Measurements from ENCODE around the gene FERMT1. TPM values are rescaled to one million over a fixed set of nuclear protein-coding genes. Genes with fewer than 3 reads are reported as not detected.

FERMT1 gene
- total RNA-seq, 2 experiments from 2014 or later = 0.12 to 0.14 TPM

DNA sequence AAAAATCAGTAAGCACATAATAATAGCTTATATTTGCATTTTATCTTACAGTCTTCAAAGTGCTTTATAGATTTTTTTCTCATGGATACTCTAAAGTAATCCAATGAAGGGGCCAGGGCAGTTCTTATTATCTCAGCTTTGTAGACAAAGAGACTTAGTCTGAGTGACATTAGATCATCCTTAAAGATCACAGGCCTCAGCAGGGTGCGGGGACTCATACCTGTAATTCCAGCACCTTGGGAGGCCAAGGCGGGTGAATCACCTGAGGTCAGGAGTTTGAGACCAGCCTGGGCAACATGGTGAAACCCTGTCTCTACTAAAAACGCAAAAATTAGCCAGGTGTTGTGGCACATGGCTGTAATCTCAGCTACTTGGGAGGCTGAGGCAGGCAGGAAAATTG is 14.5 kb downstream of the FERMT1 start:
- H3K4me3 Mint-ChIP-seq = no peak overlapping the region
- H3K27me3 Mint-ChIP-seq (ENCODE audit: low read depth) = peaks cover 11% of the 10 kb centered on the region
- H3K36me3 Mint-ChIP-seq (ENCODE audit: low read depth) = peaks cover 3% of the 10 kb centered on the region
- intact Hi-C loops (cut with micrococcal nuclease) = no loop called here
- no peak overlapping the region for H3K27ac Mint-ChIP-seq
- H3K4me1 Mint-ChIP-seq (ENCODE audit: low read depth) = no peaks in the 10 kb centered on the region
- no peak for DNase-seq
- CTCF ChIA-PET = no interaction called here
- peaks cover 6% of the 10 kb centered on the region for H3K9me3 Mint-ChIP-seq

DNA sequence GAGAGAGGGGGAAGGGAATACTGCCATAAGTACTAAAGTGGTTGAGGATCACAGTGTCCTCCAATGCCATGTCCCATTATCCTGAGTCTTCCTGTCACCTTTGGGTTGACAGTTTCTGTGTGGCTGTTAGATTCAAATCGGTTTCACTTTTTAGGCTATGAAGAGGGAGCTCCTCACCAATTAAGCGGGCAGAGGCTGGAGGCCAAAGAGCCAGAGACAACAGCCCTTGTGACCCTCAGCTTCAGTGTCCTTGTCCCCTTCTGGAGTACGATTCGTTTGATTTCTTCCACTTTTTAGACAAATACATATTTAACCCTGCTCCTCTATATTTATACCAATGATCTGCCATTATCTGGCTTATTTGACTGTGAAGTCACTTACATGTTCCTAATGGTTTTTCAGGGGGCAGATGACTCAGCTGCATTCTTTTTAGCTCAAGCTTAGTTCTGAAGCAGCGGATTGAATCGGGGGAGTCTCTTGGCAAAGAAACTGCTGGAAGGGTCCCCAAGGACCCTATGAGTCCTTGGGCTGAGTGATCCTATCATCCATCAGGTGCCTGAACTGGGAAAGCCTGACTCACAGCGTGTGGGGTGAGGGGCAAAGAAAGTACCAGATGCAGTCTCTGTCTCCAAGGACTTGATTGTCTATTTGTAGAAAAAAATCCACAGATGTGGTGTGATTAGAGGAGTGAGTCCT is 18.2 kb downstream of the FERMT1 start:
- no peak for DNase-seq
- Mint-ChIP-seq H3K27ac (no peak overlapping the region), H3K4me3 (no peak overlapping the region), H3K9me3 (no peaks in the 10 kb centered on the region), H3K36me3 (ENCODE audit: low read depth) (no peaks in the 10 kb centered on the region), H3K4me1 (ENCODE audit: low read depth) (no peaks in the 10 kb centered on the region), H3K27me3 (ENCODE audit: low read depth) (peaks cover 7% of the 10 kb centered on the region)
- CTCF ChIA-PET = interaction anchor here (0.6 to 0.7 kb wide), 2 partner anchors 94 to 186 kb away, joined by 3 read pairs; no protein-coding TSS in a partner anchor
- intact Hi-C loops (cut with micrococcal nuclease) = no loop called here

DNA sequence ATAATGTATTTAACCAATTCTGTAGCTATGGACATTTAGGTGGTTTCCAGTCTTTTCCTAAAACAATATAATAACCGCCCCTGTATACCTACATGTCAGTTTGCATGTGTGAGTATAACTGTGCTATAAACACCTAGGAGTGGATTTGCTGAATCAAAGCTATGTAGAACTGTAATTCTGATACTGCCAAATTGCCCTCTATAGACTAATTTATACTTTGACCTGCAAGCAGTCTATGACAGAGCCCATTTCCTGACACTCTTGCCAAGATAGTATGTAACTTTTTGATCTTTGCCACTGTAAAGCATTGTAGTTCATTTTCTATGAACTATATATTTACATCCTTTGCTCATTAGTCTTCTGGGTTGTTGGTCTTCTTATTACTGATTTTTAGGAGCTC is 19.5 kb downstream of the FERMT1 start:
- no peak for DNase-seq
- no peaks in the 10 kb centered on the region for H3K9me3 Mint-ChIP-seq
- H3K27me3 Mint-ChIP-seq (ENCODE audit: low read depth) = peaks cover 4% of the 10 kb centered on the region
- H3K27ac Mint-ChIP-seq = no peak overlapping the region
- H3K36me3 Mint-ChIP-seq (ENCODE audit: low read depth) = no peaks in the 10 kb centered on the region
- H3K4me3 Mint-ChIP-seq = no peak overlapping the region
- no peaks in the 10 kb centered on the region for H3K4me1 Mint-ChIP-seq (ENCODE audit: low read depth)
- intact Hi-C loops (cut with micrococcal nuclease) = no loop called here
- CTCF ChIA-PET = interaction anchor here (0.9 kb wide), 1 partner anchor 19 kb away, joined by 3 read pairs; the partner anchor contains the start of gene FERMT1

DNA sequence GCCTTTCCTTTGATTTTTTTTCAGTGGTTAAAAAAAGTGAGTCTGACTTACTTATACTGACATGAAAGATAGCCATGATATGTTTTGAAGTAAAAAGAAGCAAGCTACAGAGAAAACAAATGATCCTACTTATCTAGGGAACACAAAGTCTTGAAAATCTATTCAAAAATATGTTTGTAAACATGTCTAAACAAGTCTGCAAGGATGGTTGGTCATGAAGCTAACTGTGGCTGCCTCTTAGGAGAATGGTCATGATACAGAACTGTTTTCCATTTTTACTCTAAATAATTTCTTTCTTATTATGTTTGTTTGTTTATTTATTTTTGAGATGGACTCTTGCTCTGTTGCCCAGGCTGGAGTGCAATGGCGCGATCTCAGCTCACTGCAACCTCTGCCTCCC is 21.5 kb downstream of the FERMT1 start:
- intact Hi-C loops (cut with micrococcal nuclease) = no loop called here
- H3K36me3 Mint-ChIP-seq (ENCODE audit: low read depth) = no peaks in the 10 kb centered on the region
- peaks cover 6% of the 10 kb centered on the region for H3K27me3 Mint-ChIP-seq (ENCODE audit: low read depth)
- no peak overlapping the region for H3K27ac Mint-ChIP-seq
- H3K4me3 Mint-ChIP-seq = no peak overlapping the region
- CTCF ChIA-PET = no interaction called here
- H3K4me1 Mint-ChIP-seq (ENCODE audit: low read depth) = no peaks in the 10 kb centered on the region
- no peaks in the 10 kb centered on the region for H3K9me3 Mint-ChIP-seq
- DNase-seq = no peak

DNA sequence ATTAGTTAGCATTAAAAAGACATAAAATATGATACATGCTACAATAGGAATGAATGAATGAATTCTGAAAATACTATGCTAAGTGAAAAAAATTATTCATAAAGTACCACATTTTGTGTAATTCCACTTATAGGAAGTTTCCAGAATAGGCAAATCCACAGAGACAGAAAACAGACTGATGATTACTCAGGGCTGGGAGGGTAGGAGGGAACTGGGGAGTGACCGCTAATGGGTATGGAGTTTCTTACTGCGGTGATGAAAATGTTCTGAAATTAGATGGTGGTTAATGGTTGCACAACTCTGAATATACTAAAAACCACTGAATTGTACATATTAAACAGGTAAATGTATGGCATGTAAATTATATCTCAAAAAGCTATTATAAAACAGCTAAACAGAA is 22.6 kb downstream of the FERMT1 start:
- no peak for DNase-seq
- CTCF ChIA-PET = no interaction called here
- no peak overlapping the region for H3K27ac Mint-ChIP-seq
- no peak overlapping the region for H3K4me3 Mint-ChIP-seq
- H3K9me3 Mint-ChIP-seq = no peaks in the 10 kb centered on the region
- H3K4me1 Mint-ChIP-seq (ENCODE audit: low read depth) = no peaks in the 10 kb centered on the region
- H3K36me3 Mint-ChIP-seq (ENCODE audit: low read depth) = no peaks in the 10 kb centered on the region
- intact Hi-C loops (cut with micrococcal nuclease) = no loop called here
- peaks cover 8% of the 10 kb centered on the region for H3K27me3 Mint-ChIP-seq (ENCODE audit: low read depth)

DNA sequence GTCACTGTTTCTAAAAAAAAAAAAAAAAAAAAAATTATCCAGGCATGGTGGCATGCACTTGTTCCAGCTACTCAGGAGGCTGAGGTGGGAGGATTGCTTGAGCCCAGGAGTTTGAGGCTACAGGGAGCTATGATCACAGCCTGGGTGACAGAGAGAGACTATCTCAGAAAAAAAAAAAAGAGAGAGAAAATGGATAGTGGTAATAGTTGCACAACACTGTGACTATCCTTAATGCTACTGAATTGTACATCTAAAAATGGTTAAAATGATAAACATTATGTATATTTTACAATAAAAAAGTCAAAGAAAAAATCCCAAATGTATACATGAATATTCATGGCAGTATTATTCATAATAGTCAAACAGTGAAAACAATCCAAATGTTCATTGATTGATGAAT is 23.0 kb downstream of the FERMT1 start:
- no peaks in the 10 kb centered on the region for H3K9me3 Mint-ChIP-seq
- no peak overlapping the region for H3K27ac Mint-ChIP-seq
- no peak for DNase-seq
- intact Hi-C loops (cut with micrococcal nuclease) = no loop called here
- no peak overlapping the region for H3K4me3 Mint-ChIP-seq
- H3K36me3 Mint-ChIP-seq (ENCODE audit: low read depth) = no peaks in the 10 kb centered on the region
- peaks cover 8% of the 10 kb centered on the region for H3K27me3 Mint-ChIP-seq (ENCODE audit: low read depth)
- no peaks in the 10 kb centered on the region for H3K4me1 Mint-ChIP-seq (ENCODE audit: low read depth)
- CTCF ChIA-PET = no interaction called here

DNA sequence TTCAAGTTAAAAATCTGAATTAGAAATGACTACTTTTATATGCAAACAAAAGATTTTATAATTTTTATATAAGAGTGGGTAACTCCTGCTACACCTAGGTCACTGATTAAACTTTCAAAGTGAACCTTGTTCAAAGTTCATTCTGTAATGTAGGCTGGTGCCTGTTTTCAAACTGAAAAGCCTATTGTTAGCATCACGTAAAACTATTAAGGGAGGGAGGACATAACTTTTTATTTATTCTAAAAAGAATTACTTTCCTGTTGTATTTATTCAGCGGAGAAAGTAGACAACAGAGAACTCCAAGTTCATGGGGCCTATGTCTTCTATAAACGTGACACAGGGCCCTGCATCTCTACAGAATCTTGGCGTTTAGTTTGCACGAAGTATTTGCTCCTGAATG is 27.4 kb downstream of the FERMT1 start:
- Mint-ChIP-seq H3K4me1 (ENCODE audit: low read depth) (no peaks in the 10 kb centered on the region), H3K36me3 (ENCODE audit: low read depth) (no peaks in the 10 kb centered on the region), H3K27ac (no peak overlapping the region), H3K4me3 (no peak overlapping the region), H3K27me3 (ENCODE audit: low read depth) (peaks cover 15% of the 10 kb centered on the region), H3K9me3 (no peaks in the 10 kb centered on the region)
- intact Hi-C loops (cut with micrococcal nuclease) = no loop called here
- DNase-seq = no peak
- CTCF ChIA-PET = no interaction called here

DNA sequence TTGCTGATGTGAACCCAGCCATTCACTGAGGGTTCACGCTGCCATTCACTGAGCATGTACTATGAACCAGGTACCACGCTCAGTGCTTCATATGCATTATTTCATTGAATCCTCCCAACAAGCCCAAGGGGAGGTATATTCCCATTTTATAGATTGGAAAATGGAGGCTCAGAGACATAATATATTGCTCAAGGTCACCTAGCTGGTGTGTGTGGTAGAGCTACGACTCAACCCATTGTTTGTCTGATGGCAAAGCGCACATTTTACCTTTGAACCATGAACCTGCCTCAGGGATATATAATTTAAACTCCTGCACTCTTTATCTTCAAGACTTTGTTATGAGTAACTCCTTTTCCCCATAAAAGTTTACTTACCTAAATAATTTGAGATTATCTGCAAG is 28.3 kb downstream of the FERMT1 start:
- intact Hi-C loops (cut with micrococcal nuclease) = no loop called here
- Mint-ChIP-seq H3K4me3 (no peak overlapping the region), H3K9me3 (no peaks in the 10 kb centered on the region), H3K27ac (no peak overlapping the region), H3K4me1 (ENCODE audit: low read depth) (no peaks in the 10 kb centered on the region), H3K36me3 (ENCODE audit: low read depth) (no peaks in the 10 kb centered on the region), H3K27me3 (ENCODE audit: low read depth) (peaks cover 16% of the 10 kb centered on the region)
- DNase-seq = no peak
- CTCF ChIA-PET = interaction anchor here (1.3 kb wide), 1 partner anchor 98 kb away, joined by 3 read pairs; no protein-coding TSS in a partner anchor

DNA sequence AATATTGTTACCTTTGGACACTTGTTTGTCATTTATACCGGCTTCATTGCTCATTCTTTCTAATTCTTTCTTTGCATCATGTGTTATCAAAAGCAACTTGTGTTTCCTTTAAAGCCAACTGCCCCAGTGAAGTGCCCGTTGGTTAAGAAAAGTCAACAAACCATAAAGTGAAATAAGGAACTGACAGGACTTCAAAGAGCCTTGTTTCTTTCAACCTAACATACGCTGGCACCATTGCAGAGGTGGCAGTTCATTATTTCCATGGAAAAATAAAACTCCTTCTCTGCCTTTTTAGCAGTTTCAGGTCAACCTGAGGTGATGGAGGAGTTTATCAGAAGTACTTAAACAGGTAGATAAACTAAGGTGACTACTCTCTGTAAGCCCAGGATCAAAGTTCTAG is 28.8 kb downstream of the FERMT1 start:
- no peak for DNase-seq
- Mint-ChIP-seq H3K4me3 (no peak overlapping the region), H3K4me1 (ENCODE audit: low read depth) (no peaks in the 10 kb centered on the region), H3K36me3 (ENCODE audit: low read depth) (no peaks in the 10 kb centered on the region), H3K27me3 (ENCODE audit: low read depth) (peaks cover 19% of the 10 kb centered on the region), H3K27ac (no peak overlapping the region), H3K9me3 (no peaks in the 10 kb centered on the region)
- intact Hi-C loops (cut with micrococcal nuclease) = no loop called here
- CTCF ChIA-PET = interaction anchor here (1.3 kb wide), 1 partner anchor 97 kb away, joined by 3 read pairs; no protein-coding TSS in a partner anchor

DNA sequence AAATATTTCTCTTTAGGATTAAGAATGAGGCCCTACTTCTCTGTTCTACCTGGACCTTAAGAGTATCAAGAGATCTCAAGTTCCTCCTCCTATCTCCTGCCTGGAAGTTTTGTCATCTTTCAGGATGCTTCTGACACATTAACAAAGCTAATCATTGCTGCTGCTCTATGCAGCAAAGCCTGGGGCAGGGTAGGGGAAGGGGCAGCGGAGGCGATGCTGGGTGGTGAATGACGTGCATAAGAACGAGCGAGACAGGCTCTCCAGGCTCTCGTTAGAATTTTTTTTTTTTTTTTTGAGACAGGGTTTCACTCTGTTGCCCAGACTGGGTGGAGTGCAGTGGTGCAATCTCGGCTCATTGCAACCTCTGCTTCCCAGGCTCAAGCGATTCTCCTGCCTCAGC is 31.2 kb downstream of the FERMT1 start:
- CTCF ChIA-PET = no interaction called here
- Mint-ChIP-seq H3K27me3 (ENCODE audit: low read depth) (peaks cover 21% of the 10 kb centered on the region), H3K36me3 (ENCODE audit: low read depth) (no peaks in the 10 kb centered on the region), H3K9me3 (peaks cover under 1% of the 10 kb centered on the region), H3K4me1 (ENCODE audit: low read depth) (no peaks in the 10 kb centered on the region), H3K27ac (no peak overlapping the region), H3K4me3 (no peak overlapping the region)
- intact Hi-C loops (cut with micrococcal nuclease) = no loop called here
- DNase-seq = no peak

DNA sequence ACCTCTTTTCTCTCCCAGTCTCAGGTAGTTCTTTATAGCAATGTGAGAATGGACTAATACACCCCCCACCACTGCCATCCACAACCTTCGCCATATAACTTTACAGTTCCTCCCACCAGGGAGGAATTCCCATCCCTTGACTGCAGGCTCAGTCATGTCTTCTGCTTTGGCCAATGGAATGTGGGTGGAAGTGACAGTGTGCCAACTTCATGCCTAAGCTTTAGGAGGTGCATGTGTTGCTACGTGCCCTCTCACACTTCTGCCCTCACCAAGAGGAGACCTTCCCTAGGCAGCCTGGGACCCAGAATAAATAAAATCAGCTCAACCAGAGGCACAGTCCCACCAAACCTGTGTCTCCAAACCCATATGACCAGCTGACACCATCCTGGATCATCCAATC is 36.0 kb downstream of the FERMT1 start:
- Mint-ChIP-seq H3K4me1 (ENCODE audit: low read depth) (no peaks in the 10 kb centered on the region), H3K4me3 (no peak overlapping the region), H3K27me3 (ENCODE audit: low read depth) (peaks cover 16% of the 10 kb centered on the region), H3K36me3 (ENCODE audit: low read depth) (no peaks in the 10 kb centered on the region), H3K9me3 (peaks cover 2% of the 10 kb centered on the region), H3K27ac (no peak overlapping the region)
- CTCF ChIA-PET = interaction anchor here (1.0 kb wide), 1 partner anchor 8 kb away, joined by 3 read pairs; no protein-coding TSS in a partner anchor
- DNase-seq = no peak
- intact Hi-C loops (cut with micrococcal nuclease) = no loop called here

DNA sequence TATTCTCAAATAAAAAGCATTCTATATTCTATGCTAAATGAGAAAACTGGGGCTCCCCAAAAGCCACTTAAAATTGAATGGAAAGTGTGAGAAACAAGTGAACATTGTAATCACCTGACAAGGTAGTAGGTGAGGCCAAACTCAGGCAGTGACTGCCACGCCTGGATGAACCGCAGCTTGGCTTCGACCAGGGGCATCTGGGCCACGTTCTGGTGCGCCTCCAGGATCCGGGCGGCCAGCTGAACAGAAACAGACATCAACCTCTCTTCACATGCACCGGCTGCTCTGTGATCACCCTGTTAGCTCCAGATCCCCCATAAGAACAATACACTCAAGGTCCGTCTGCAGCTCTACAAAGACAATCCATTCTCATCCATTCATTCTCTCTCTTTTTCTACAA is 38.9 kb downstream of the FERMT1 start:
- Mint-ChIP-seq H3K4me3 (no peak overlapping the region), H3K36me3 (ENCODE audit: low read depth) (no peaks in the 10 kb centered on the region), H3K27ac (no peak overlapping the region), H3K9me3 (peaks cover 2% of the 10 kb centered on the region), H3K4me1 (ENCODE audit: low read depth) (no peaks in the 10 kb centered on the region), H3K27me3 (ENCODE audit: low read depth) (peaks cover 9% of the 10 kb centered on the region)
- CTCF ChIA-PET = interaction anchor here (0.6 to 1.3 kb wide), 3 partner anchors 11 to 556 kb away, joined by 3 to 4 read pairs (median 3); no protein-coding TSS in a partner anchor
- no peak for DNase-seq
- intact Hi-C loops (cut with micrococcal nuclease) = no loop called here

DNA sequence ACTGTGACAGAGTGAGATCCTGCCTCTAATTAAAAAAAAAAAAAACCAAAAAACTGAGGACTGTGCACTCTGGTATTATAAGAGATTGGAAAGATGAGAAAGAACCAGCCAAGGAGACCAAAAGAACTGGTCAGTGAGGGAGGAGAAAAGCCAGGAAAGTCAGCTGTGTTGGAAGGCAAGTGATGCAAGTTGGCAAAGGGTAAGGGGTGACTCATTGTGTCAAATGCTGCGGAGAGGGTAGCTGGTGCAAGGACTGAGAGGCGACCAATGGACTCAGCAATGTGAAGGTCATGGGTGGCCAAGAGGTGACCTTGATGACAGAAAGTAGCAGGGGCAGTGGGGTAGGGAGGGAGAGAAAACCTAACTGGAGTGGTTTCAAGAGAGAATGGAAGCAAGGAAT is 41.6 kb downstream of the FERMT1 start:
- intact Hi-C loops (cut with micrococcal nuclease) = no loop called here
- Mint-ChIP-seq H3K4me1 (ENCODE audit: low read depth) (no peaks in the 10 kb centered on the region), H3K9me3 (no peaks in the 10 kb centered on the region), H3K27ac (no peak overlapping the region), H3K36me3 (ENCODE audit: low read depth) (no peaks in the 10 kb centered on the region), H3K4me3 (no peak overlapping the region), H3K27me3 (ENCODE audit: low read depth) (peaks cover 2% of the 10 kb centered on the region)
- no peak for DNase-seq
- CTCF ChIA-PET = interaction anchor here (0.5 kb wide), 1 partner anchor 148 kb away, joined by 3 read pairs; no protein-coding TSS in a partner anchor
